Stomach smooth muscle (tissue), 2 donors: Measurements from ENCODE around the gene HAND2.

ENCODE experiments used
- H3K27ac ChIP-seq: one replicate; pipeline ENCODE4 v1.7.0; 2013; ENCODE audit warnings: mild to moderate bottlenecking, low read length, inconsistent platforms
- H3K27me3 ChIP-seq, 2 donors: one replicate each; pipeline ENCODE4 v1.7.0; 2013; ENCODE audit warnings: low read length in 2 of 2; ENCODE audit not compliant: insufficient read depth in 2 of 2, control insufficient read depth in 1 of 2
- H3K36me3 ChIP-seq, 2 donors: one replicate each; pipeline ENCODE4 v1.7.0; 2013; ENCODE audit warnings: low read length in 2 of 2; ENCODE audit not compliant: control insufficient read depth in 2 of 2, insufficient read depth in 2 of 2
- H3K4me1 ChIP-seq: one replicate; pipeline ENCODE4 v1.7.0; 2013; ENCODE audit warnings: low read length; ENCODE audit not compliant: control insufficient read depth, insufficient read depth
- H3K4me3 ChIP-seq, 2 donors: one replicate each; pipeline ENCODE4 v1.7.0; 2013; ENCODE audit warnings: low read length in 2 of 2
- H3K9ac ChIP-seq, 2 donors: one replicate each; pipeline ENCODE4 v1.7.0; 2013; ENCODE audit warnings: low read length in 2 of 2, mild to moderate bottlenecking in 1 of 2
- H3K9me3 ChIP-seq, 2 donors: one replicate each; pipeline ENCODE4 v1.7.0; 2013; ENCODE audit warnings: low read length in 2 of 2; ENCODE audit not compliant: control insufficient read depth in 2 of 2
- donor health status: healthy.
- donor health status: Pancreatic carcinoma.

Gene HAND2

GRCh38 chr4:173488656-173489055 lies 41.4 kb downstream of the HAND2 start:
- peaks cover 25% of the 10 kb centered on the region for H3K4me1 ChIP-seq
- no peak overlapping the region for H3K27ac ChIP-seq
- no peak overlapping the region for H3K4me3 ChIP-seq
- no peaks in the 10 kb centered on the region for H3K27me3 ChIP-seq
- no peak overlapping the region for H3K9ac ChIP-seq
- H3K9me3 ChIP-seq, result no peaks in the 10 kb centered on the region
- no peaks in the 10 kb centered on the region for H3K36me3 ChIP-seq

DNA sequence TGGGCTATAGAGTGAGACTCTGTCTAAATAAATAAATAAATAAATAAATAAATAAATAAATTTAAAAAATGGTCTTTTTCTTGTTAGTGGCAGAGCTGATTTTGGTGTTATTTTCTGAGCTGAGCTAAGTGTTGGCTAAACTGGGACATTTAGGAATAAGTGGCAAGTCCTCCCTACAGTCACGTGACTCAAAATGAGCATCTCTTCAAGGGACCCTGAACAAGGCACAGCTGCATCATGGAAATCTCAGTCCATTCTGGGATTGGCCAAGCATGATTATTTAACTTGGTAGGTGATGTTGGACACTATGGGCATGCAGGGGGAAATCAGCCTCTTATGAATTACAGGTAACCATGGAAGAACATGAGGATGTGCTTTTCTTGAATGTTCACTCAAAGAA lies 42.0 kb downstream of the HAND2 start:
- no peak overlapping the region for H3K9ac ChIP-seq
- no peaks in the 10 kb centered on the region for H3K9me3 ChIP-seq
- H3K27ac ChIP-seq, result no peak overlapping the region
- no peaks in the 10 kb centered on the region for H3K36me3 ChIP-seq
- H3K27me3 ChIP-seq, result no peaks in the 10 kb centered on the region
- H3K4me1 ChIP-seq, result peaks cover 21% of the 10 kb centered on the region
- no peak overlapping the region for H3K4me3 ChIP-seq

DNA sequence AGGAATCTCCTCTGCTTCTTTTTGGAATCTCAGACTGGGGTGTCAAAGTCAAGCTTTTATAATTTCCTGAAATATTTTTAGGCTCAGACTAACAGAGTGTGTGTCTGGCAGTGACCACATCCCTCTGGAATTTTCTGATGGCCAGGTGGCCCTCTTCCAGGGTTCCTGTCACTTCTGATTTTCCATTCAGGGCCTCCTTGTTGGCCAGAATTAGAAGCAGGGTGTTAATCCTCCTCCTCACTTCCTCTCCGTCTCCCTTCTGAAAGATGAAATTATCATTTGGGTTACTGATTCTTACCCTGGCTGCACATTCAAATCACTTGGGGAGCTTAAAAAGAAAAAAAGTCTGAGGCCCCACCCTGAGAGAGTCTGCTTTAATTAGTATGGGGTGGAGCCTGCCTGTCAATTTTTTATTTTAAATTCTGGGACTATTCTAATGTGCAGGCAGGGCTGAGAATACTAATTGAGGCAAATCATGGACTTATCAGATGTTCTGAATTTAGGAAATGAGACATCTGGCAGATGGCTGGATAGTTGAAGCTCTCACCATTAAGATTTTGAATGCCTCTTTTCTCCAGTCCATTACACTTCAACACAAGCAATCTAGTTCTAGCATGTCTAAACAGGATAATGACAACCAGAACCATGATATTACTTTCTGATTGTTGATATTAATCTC lies 43.2 kb downstream of the HAND2 start:
- peaks cover 21% of the 10 kb centered on the region for H3K4me1 ChIP-seq
- no peaks in the 10 kb centered on the region for H3K36me3 ChIP-seq
- no peak overlapping the region for H3K9ac ChIP-seq
- H3K27ac ChIP-seq, result peak overlapping the region; percentile 7
- no peaks in the 10 kb centered on the region for H3K9me3 ChIP-seq
- H3K4me3 ChIP-seq, result no peak overlapping the region
- no peaks in the 10 kb centered on the region for H3K27me3 ChIP-seq

GRCh38 chr4:173485164-173485563 lies 44.9 kb downstream of the HAND2 start:
- Histone ChIP-seq H3K4me1 (peaks cover 8% of the 10 kb centered on the region), H3K4me3 (no peak overlapping the region), H3K9me3 (no peaks in the 10 kb centered on the region), H3K27ac (no peak overlapping the region), H3K9ac (no peak overlapping the region), H3K36me3 (no peaks in the 10 kb centered on the region), H3K27me3 (no peaks in the 10 kb centered on the region)

- H3K4me1 ChIP-seq, result peaks cover 4% of the 10 kb centered on the region
- H3K4me3 ChIP-seq, result no peak overlapping the region
- no peak overlapping the region for H3K9ac ChIP-seq
- no peaks in the 10 kb centered on the region for H3K36me3 ChIP-seq
- no peak overlapping the region for H3K27ac ChIP-seq
- no peaks in the 10 kb centered on the region for H3K27me3 ChIP-seq
- H3K9me3 ChIP-seq, result no peaks in the 10 kb centered on the region
Measured at GRCh38 chr4:173482330-173482931, 47.6 kb downstream of the HAND2 start.

DNA sequence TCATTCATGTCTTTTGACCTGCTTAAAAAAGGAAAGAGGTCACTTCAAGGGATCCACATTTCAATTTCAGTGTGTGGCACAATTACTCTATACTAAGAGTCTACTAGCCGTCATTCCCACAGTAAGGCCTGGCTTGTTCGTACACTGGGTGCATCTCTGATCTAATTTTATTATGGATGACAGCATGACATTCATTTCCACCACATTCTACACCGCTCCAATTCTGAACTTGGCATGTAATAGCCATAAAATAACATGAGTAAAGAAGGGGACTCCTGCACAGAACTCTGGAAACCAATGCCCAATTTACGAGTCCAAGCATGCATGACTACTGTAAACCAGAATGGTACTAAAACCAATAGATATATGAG lies 51.1 kb downstream of the HAND2 start:
- no peaks in the 10 kb centered on the region for H3K27me3 ChIP-seq
- H3K9ac ChIP-seq, result no peak overlapping the region
- no peaks in the 10 kb centered on the region for H3K4me1 ChIP-seq
- peak overlapping the region in 1 of 2 donors; percentile 3 for H3K4me3 ChIP-seq
- peak overlapping the region; percentile 63 for H3K27ac ChIP-seq
- no peaks in the 10 kb centered on the region for H3K9me3 ChIP-seq
- H3K36me3 ChIP-seq, result no peaks in the 10 kb centered on the region

DNA sequence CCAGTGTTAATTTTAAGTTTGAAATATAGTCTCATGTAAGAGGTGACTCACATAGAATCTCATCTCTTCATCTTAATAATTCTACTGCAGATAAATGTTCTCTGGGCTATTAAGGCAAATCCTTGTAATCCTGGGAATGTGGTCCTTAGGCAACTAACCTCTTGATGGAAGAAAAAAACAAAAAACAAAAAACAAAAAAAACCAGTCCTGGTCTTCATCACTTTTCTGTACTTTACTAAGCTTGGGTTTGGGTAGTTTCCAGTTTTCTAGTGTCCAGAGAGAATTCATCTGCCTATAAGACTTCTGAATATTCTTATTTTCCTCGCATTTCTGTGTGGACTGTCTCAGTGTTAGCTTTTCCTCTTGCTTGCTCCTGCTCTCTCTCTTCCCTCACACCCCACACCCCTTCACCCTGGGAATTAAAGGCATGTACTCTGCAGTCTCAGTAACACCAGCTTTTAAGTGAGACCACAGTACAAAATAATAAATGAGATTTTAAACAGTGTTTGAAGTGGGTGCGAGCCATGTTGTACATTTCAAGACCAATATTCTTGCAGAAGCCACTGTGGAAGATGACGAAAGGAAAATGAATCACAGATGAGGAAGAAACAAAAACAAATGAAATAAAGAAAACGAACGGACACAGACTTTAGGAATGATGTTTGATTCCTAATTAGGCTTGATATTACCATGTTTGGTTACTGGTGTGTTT lies 51.7 kb downstream of the HAND2 start:
- Histone ChIP-seq H3K36me3 (peaks cover 0 to 3% of the 10 kb centered on the region in 2 donors), H3K27me3 (no peaks in the 10 kb centered on the region), H3K9me3 (no peaks in the 10 kb centered on the region), H3K27ac (peak overlapping the region; percentile 63), H3K4me3 (peak overlapping the region; percentile 12 to 47), H3K9ac (peak overlapping the region; percentile 23 to 30), H3K4me1 (no peaks in the 10 kb centered on the region)

DNA sequence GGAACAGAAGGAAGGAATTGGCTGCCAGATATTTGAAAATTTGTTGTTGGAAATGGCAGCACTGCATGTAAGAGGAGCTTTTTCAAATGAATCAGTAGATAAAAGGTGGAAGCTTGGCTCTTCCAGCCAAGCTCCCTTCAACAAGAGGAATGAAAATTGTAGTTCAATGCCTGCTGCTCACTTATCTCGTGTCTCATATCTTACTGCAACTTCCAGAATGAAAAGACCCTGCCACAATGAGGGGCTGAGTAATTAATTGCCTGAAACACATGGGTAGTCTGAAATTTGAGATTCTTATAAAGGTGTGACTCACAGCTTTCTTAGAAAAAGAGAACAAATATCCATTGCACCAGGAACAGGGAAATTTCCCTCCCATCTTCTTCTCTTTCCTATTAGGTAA lies 53.0 kb downstream of the HAND2 start:
- no peaks in the 10 kb centered on the region for H3K4me1 ChIP-seq

More for the DNA sequence above, 53.0 kb downstream of the HAND2 start:
- H3K4me3 ChIP-seq, result no peak overlapping the region
- H3K9me3 ChIP-seq, result no peaks in the 10 kb centered on the region
- H3K27me3 ChIP-seq, result no peaks in the 10 kb centered on the region
- no peak overlapping the region for H3K9ac ChIP-seq
- H3K36me3 ChIP-seq, result peaks cover 0 to 3% of the 10 kb centered on the region in 2 donors
- no peak overlapping the region for H3K27ac ChIP-seq
